Neuronal stem cell (in vitro differentiated cells): Measurements from ENCODE around the gene ATP9B.
"Not testable (repeated sequence)": the region's sequence is repeated elsewhere in the genome, so short reads cannot be mapped to it uniquely, and the experiment has no call there.

Source experiments
- DNase-seq: peaks from one replicate; pipeline ENCODE4 v3.0.0-alpha.2; 2013; ENCODE audit warnings: low spot score
- H2AFZ ChIP-seq: one replicate; pipeline ENCODE4 v1.6.1; 2013; ENCODE audit warnings: mild to moderate bottlenecking, low read length, inconsistent platforms
- H2AK5ac ChIP-seq: 2 replicates; pipeline ENCODE4 v1.6.1; 2013; ENCODE audit warnings: low read depth, mild to moderate bottlenecking, inconsistent platforms, low read length, moderate library complexity, mixed read lengths
- H2BK120ac ChIP-seq: 2 replicates; pipeline ENCODE4 v1.6.1; 2013; ENCODE audit warnings: low read depth, mild to moderate bottlenecking, inconsistent platforms, low read length, moderate library complexity, mixed read lengths
- H2BK12ac ChIP-seq: one replicate; pipeline ENCODE4 v1.6.1; 2013; ENCODE audit warnings: low read length, inconsistent platforms
- H2BK15ac ChIP-seq: 2 replicates; pipeline ENCODE4 v1.6.1; 2013; ENCODE audit warnings: mild to moderate bottlenecking, low read length, inconsistent platforms, mixed read lengths
- H2BK5ac ChIP-seq: one replicate; pipeline ENCODE4 v1.6.1; 2013; ENCODE audit warnings: inconsistent platforms, mild to moderate bottlenecking, low read length, moderate library complexity
- H3K14ac ChIP-seq: one replicate; pipeline ENCODE4 v1.6.1; 2013; ENCODE audit warnings: low read length, inconsistent platforms
- H3K18ac ChIP-seq: 2 replicates; pipeline ENCODE4 v1.6.1; 2013; ENCODE audit warnings: low read length, inconsistent platforms
- H3K23ac ChIP-seq: 2 replicates; pipeline ENCODE4 v1.6.1; 2013; ENCODE audit warnings: low read depth, mild to moderate bottlenecking, mixed read lengths, low read length, inconsistent platforms; ENCODE audit not compliant: poor library complexity
- H3K27ac ChIP-seq: replicated peaks from 3 replicates; pipeline ENCODE4 v1.5.1; 2013; ENCODE audit warnings: low read length, inconsistent platforms
- H3K27me3 ChIP-seq, 3 experiments: 2 replicates each; pipeline ENCODE4 v1.6.1; 2013; ENCODE audit warnings: low read length in 3 of 3, mild to moderate bottlenecking in 2 of 3, inconsistent platforms in 1 of 3, low read depth in 1 of 3, mixed read lengths in 1 of 3, moderate library complexity in 1 of 3; ENCODE audit not compliant: control insufficient read depth in 3 of 3, insufficient read depth in 3 of 3
- H3K36me3 ChIP-seq, 2 donors: replicated peaks in 1 of 2; 2 replicates each; pipeline ENCODE4 v1.6.1; 2013; ENCODE audit warnings: low read length in 2 of 2; ENCODE audit not compliant: control insufficient read depth in 2 of 2, insufficient read depth in 2 of 2
- H3K4ac ChIP-seq: 2 replicates; pipeline ENCODE4 v1.6.1; 2013; ENCODE audit warnings: inconsistent platforms, mild to moderate bottlenecking, low read length, moderate library complexity
- H3K4me1 ChIP-seq, 2 donors: 1 replicate in 1 of 2; 2 replicates in 1 of 2; pipeline ENCODE4 v1.6.1; 2013; ENCODE audit warnings: low read length in 2 of 2, low read depth in 1 of 2; ENCODE audit not compliant: control insufficient read depth in 2 of 2, insufficient read depth in 1 of 2
- H3K4me2 ChIP-seq: one replicate; pipeline ENCODE4 v1.6.1; 2013; ENCODE audit warnings: mild to moderate bottlenecking, low read length, inconsistent platforms; ENCODE audit not compliant: insufficient read depth, poor library complexity, severe bottlenecking
- H3K4me3 ChIP-seq, 2 donors: 2 replicates each; pipeline ENCODE4 v1.5.1; 2013; ENCODE audit warnings: low read length in 2 of 2, mild to moderate bottlenecking in 2 of 2, inconsistent platforms in 1 of 2, moderate library complexity in 1 of 2
- H3K79me1 ChIP-seq: one replicate; pipeline ENCODE4 v1.6.1; 2013; ENCODE audit warnings: low read depth, mild to moderate bottlenecking, inconsistent platforms, low read length, moderate library complexity
- H3K9ac ChIP-seq: one replicate; pipeline ENCODE4 v1.6.1; 2013; ENCODE audit warnings: mild to moderate bottlenecking, low read depth, low read length, inconsistent platforms; ENCODE audit not compliant: poor library complexity
- H3K9me3 ChIP-seq, 2 donors: replicated peaks in 1 of 2; 2 replicates each; pipeline versions ENCODE3 to v1.6.1; 2013; ENCODE audit warnings: low read length in 2 of 2, mild to moderate bottlenecking in 2 of 2, inconsistent platforms in 1 of 2, low read depth in 1 of 2, mixed read lengths in 1 of 2, moderate library complexity in 1 of 2; ENCODE audit not compliant: control insufficient read depth in 2 of 2, insufficient read depth in 1 of 2
- H4K8ac ChIP-seq: one replicate; pipeline ENCODE4 v1.6.1; 2013; ENCODE audit warnings: low read depth, mild to moderate bottlenecking, inconsistent platforms, low read length, moderate library complexity
- H4K91ac ChIP-seq: one replicate; pipeline ENCODE4 v1.6.1; 2013; ENCODE audit warnings: low read length, low read depth, mild to moderate bottlenecking, inconsistent platforms; ENCODE audit not compliant: poor library complexity
- whole genome bisulfite sequencing, 2 donors: extraction: QIAGEN DNeasy Blood & Tissue Kit; methylation state at CpG; one replicate each; pipeline ENCODE4 v1.1.7; 2013; ENCODE audit warnings: missing lambda C conversion rate in 2 of 2, mixed read lengths in 1 of 2; ENCODE audit not compliant: insufficient read length in 2 of 2, insufficient replicate concordance in 1 of 2; ENCODE audit errors: extremely low coverage in 2 of 2; 5-methylcytosine and 5-hydroxymethylcytosine counted together

Gene ATP9B

DNA sequence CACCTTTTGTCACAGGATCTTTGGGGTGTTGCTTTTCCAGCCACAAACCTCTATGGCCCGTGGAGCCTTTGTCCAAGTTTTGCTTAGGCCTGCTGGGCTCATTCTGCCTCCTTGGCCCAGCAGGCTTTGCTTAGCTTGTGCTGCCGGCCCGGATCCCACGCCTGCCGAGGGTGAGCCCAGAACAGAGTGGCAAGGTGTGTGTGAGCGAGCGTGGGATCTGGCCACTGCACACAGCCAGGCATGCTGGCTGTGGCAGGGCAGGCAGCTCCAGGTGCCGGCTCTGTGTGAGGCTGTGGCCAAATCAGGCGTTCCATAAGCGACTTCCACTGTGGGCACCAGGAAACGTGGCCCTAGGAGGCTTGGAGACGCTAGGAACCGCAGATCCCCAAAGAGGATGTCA is 97.5 kb downstream of the ATP9B start:
- H3K4me1 ChIP-seq: no peaks in the 10 kb centered on the region
- H2AK5ac ChIP-seq: no peak overlapping the region
- no peak overlapping the region for H2BK120ac ChIP-seq
- DNase-seq: no peak
- no peak overlapping the region for H3K27ac ChIP-seq
- H3K23ac ChIP-seq: no peak overlapping the region
- H3K14ac ChIP-seq: no peak overlapping the region
- no peak overlapping the region for H3K4me2 ChIP-seq
- H4K8ac ChIP-seq: no peak overlapping the region
- H3K4ac ChIP-seq: no peak overlapping the region
- H2AFZ ChIP-seq: no peak overlapping the region
- H3K79me1 ChIP-seq: no peaks in the 10 kb centered on the region
- no peak overlapping the region for H2BK15ac ChIP-seq
- no peak overlapping the region for H3K9ac ChIP-seq
- H3K36me3 ChIP-seq: peaks cover 7 to 33% of the 10 kb centered on the region in 2 donors
- WGBS, 2 donors: no CpG with 5 or more reads among the region's 13 CpGs
- no peak overlapping the region for H4K91ac ChIP-seq
- H3K27me3 ChIP-seq: no peaks in the 10 kb centered on the region
- peak overlapping the region in 1 of 2 donors; percentile 30 for H3K4me3 ChIP-seq
- H2BK5ac ChIP-seq: no peak overlapping the region
- H2BK12ac ChIP-seq: no peak overlapping the region
- peaks cover 5 to 9% of the 10 kb centered on the region in 2 donors for H3K9me3 ChIP-seq
- H3K18ac ChIP-seq: no peak overlapping the region

DNA sequence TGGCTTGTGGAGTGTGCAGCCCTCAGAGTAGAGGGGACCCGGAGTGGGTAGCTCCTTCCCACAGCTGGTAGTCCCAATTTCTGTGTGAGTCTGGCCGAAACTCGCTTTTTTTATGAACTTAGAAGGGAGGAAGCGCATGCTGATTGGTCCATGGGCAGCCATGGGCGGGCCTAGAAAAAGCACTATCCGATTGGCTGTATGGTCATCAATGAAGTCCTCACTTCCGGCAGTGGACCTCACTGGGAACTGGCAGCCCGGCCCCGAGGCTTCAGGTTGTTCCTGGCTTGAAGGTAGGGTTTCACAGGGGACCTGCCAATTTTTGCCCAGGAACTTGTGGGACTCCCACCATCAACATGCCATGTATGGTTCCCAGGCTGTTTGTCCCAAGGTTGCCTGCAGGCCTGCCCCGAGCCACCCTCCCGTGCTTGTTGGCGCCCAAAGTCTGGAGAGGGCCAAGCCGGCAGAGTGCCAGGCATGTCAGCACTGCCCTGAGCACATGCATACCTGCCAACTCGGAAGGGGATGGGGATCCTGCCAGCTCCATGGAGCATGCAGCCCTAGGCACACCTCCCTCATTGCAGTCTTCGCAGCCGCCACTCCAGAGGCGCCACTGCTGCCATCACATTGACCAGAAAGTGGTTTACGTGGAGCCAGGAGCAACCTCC is 98.5 kb downstream of the ATP9B start:
- WGBS, 2 donors: no CpG with 5 or more reads among the region's 18 CpGs
- Histone ChIP-seq H3K4me3 (no peak overlapping the region), H4K8ac (no peak overlapping the region), H3K27me3 (no peaks in the 10 kb centered on the region), H3K9me3 (peaks cover 5 to 9% of the 10 kb centered on the region in 2 donors), H2BK12ac (no peak overlapping the region), H2AK5ac (no peak overlapping the region), H3K18ac (no peak overlapping the region), H3K27ac (no peak overlapping the region), H3K79me1 (peaks cover 2% of the 10 kb centered on the region), H2BK15ac (no peak overlapping the region), H3K4ac (no peak overlapping the region), H2BK120ac (no peak overlapping the region), H3K4me1 (no peaks in the 10 kb centered on the region), H3K23ac (no peak overlapping the region), H4K91ac (no peak overlapping the region), H3K14ac (peak overlapping the region; percentile 38), H3K9ac (no peak overlapping the region), H2AFZ (no peak overlapping the region), H3K36me3 (peaks cover 7 to 33% of the 10 kb centered on the region in 2 donors), H2BK5ac (peak overlapping the region; percentile 24), H3K4me2 (no peak overlapping the region)
- DNase-seq: no peak

DNA sequence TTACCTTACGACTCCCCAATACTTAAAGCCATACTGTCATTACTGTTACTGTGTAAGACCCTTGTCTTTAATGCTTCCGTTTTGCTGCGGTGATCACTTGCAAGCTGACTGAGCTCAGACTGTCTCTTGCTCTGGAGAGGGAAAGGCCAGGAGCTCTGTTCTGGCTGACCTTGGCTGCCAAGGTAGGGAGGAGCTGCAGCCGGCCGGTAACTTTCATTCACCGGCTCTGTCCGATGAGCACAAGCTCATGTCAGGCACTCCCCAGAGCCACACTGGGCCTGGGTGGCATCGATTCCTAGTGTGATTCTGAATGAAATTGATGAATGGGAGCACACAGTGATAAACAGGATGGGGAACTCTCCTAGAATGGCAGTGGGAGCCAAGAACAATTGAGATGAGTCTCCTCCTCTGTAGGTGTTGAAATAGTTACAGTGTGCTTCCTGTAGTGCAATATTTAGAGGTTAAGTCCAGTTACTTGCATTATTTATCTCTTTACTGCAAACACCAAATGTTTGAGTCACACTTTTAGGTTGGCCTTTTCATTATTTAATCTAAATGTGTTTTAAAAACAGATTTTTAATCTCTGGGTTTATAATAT is 100.9 kb downstream of the ATP9B start:
- no peak overlapping the region for H3K9ac ChIP-seq
- H4K8ac ChIP-seq: no peak overlapping the region
- no peak overlapping the region for H2BK15ac ChIP-seq
- no peak overlapping the region for H2AK5ac ChIP-seq
- no peaks in the 10 kb centered on the region for H3K4me1 ChIP-seq
- H3K36me3 ChIP-seq: peaks cover 7 to 39% of the 10 kb centered on the region in 2 donors
- no peak overlapping the region for H2BK120ac ChIP-seq
- no peak overlapping the region for H3K23ac ChIP-seq
- no peak overlapping the region for H2BK12ac ChIP-seq
- H3K4ac ChIP-seq: no peak overlapping the region
- no peak overlapping the region for H3K27ac ChIP-seq
- no peak overlapping the region for H2BK5ac ChIP-seq
- no peak overlapping the region for H3K4me2 ChIP-seq
- H3K4me3 ChIP-seq: no peak overlapping the region
- no CpG with 5 or more reads among the region's 8 CpGs for WGBS, 2 donors
- no peak overlapping the region for H3K18ac ChIP-seq
- H3K14ac ChIP-seq: no peak overlapping the region
- DNase-seq: no peak
- H3K9me3 ChIP-seq: peaks cover 5 to 9% of the 10 kb centered on the region in 2 donors
- no peak overlapping the region for H4K91ac ChIP-seq
- H3K79me1 ChIP-seq: peaks cover 2% of the 10 kb centered on the region
- no peak overlapping the region for H2AFZ ChIP-seq
- H3K27me3 ChIP-seq: no peaks in the 10 kb centered on the region

DNA sequence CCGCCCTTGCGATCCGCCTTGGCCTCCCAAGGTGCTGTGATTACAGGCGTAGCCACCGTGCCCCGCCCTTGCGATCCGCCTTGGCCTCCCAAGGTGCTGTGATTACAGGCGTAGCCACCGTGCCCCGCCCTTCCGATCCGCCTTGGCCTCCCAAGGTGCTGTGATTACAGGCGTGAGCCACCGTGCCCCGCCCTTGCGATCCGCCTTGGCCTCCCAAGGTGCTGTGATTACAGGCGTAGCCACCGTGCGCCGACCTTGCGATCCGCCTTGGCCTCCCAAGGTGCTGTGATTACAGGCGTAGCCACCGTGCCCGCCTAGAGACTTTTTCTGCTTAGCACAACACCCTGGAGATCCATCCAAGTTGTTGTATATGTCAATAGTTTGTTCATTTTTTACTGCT is 103.1 kb downstream of the ATP9B start:
- H2BK5ac ChIP-seq, H3K4ac ChIP-seq, H3K79me1 ChIP-seq, H3K27me3 ChIP-seq, H4K91ac ChIP-seq, H4K8ac ChIP-seq, H3K27ac ChIP-seq, H3K23ac ChIP-seq, H2AK5ac ChIP-seq, DNase-seq, H3K9ac ChIP-seq, H3K14ac ChIP-seq, H2AFZ ChIP-seq, H2BK120ac ChIP-seq, H3K4me3 ChIP-seq, H3K4me1 ChIP-seq, H3K9me3 ChIP-seq, H2BK15ac ChIP-seq: not testable (repeated sequence)
- WGBS, 2 donors: no CpG with 5 or more reads among the region's 27 CpGs
- peak overlapping the region; percentile 18 for H3K4me2 ChIP-seq
- peaks cover 4 to 30% of the 10 kb centered on the region in 2 donors for H3K36me3 ChIP-seq
- peak overlapping the region; percentile 58 for H2BK12ac ChIP-seq
- H3K18ac ChIP-seq: peak overlapping the region; percentile 85
